NCI-H510A (cell line): ENCODE results near the gene ASTN1.
A peak's percentile ranks its signal among the peaks of the same experiment; 100 is the strongest.

Source experiments
- DNase-seq: peaks from one replicate; lab custom pipeline; 2025; lab: John Stamatoyannopoulos, UW

Gene ASTN1

GRCh38 chr1:177164380-177165068 lies at the start of gene ASTN1:
TSS of gene ASTN1 (minus strand) at chr1:177164712. CDS start at chr1:177164676, 36 bp downstream.
- DNase-seq = peak; percentile 15

DNA sequence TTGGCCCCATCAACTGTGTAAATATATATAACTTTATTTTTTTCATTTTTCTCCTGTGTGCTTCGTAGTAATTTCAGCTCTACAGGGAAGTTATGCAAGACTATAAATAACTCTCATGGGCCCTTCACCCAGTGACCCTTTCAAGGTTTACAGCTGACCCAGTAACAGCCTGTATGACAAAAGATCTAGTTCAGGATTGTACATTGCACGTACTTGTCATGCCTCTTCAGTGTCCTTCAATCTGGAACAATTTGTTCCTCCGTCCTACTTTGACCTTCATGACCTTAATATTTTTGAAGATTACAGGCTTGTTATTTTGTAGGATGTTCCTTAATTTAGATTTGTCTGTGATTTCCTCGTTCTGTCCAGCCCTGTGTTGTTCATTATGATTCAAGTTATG lies 46.7 kb upstream of the ASTN1 start:
- DNase-seq = no peak

DNA sequence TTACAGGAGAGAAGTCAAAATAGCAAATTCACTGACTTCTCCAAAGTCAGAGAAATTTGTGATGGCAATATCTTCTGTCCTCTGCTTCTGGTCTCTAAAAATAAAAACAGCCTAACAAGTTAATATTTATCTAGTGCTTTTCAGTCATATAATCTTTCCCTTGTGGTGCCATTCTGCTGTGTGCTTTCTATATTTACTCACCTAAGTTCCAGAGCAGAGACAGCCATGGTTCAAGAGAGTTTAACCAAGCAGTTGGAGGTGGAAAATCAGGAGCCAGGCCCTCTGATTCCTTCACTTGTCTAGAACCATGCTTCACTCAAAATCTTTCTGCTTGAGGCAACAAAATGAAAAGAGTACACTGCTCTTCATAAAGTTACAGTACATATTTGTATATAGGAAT lies 45.6 kb upstream of the ASTN1 start:
- no peak for DNase-seq

DNA sequence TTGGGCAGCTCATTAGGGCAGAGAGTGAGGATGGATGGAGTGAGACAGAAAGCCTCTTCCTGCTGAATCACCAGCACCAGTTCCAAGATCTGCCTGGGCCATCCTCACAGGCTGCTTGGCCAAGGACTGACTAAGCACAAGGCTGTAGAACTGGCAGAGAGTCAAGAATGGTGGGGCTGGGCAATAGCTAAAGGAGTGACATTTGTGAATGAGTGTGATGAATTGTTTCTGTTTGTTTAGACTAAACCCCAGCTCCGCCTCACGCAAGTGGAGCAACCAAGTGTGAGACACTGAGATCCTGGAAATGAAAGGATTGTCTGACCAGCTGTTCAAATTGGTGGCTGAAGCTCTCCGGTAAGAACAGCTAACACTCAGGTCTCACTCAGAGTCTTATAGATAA lies 44.8 kb upstream of the ASTN1 start:
- peak; percentile 83 for DNase-seq

DNA sequence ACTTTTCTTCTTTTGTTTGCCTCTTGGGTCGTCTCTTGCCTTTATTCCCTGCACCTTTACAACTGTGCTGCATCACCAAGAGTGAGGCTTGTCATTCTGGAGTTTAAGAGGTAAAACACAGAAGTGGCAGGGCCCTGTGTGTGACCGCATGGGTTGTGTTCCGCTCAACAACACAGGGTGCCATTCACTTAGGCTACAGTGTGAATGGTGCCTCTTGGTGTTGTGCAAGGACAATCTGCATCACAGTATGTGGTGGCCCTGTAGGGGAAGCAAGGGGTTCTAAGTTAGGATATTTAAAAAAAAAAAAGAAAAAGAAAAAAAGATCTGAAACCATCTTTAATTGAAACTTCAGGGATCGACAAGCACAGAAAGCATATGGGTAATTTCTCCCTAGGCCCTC lies 44.4 kb upstream of the ASTN1 start:
- DNase-seq = no peak

DNA sequence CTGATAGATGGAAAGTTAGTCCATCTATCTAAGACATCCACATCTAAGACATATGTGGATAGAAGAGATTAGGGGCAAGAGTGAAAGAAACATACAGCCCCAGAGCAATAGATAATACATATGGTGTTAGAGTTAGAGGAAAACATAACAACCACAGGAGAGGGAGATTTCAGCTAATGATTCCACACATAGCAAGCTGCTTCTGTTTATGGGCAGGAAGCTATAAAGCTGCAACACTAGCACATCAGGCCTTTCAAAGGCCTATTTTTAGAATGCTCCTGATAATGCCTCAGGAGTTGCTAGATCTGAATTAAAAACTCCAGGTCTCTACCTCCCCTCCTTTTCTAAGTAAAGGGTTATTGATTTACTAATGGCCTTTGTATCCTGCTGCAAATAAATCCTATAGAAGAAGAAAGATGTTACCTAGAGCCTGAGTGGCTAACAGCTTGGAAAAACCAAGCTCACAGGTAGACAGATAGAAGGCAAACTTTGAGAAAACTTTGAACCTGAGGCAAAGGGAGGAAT lies 42.4 kb upstream of the ASTN1 start:
- no peak for DNase-seq

DNA sequence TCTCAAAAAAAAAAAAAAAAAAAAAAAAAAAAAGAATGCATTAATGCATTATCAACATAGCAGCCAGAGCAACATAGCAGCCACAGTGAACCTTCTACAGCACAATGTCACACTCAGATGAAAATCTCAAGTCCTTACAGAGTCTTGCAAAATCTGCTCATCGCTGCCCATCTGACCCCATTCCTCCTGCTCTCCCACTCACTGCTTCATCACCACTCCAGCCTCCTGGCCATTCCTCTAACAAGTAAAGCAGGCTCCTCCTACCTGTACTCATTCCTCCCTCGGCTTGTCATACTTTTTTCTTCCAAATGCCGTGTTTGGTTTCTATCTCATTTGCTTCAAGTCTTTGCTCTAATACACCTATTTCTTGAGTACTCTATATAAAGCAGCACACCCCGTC lies 35.8 kb upstream of the ASTN1 start:
- DNase-seq = no peak

DNA sequence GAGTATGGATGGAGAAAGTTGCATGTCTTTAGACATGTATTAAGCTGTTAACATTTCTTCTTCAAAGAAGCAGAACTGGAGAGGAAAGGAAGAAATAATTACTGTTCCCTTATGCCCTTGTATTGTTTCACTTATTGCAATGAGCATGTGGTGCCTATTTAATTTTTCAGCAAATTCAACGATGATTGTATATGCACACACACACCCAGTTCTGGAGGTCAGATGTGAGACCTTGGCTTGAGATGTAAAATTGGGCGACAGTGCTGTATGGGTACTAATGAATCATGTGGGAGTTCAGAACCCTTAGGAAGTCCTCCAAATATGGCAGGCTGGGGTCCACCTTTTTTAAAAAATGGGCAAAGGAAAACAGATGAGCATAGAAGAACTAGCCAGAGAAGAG lies 33.7 kb upstream of the ASTN1 start:
- no peak for DNase-seq

GRCh38 chr1:177190308-177190970 lies 25.9 kb upstream of the ASTN1 start:
- DNase-seq = no peak

- no peak for DNase-seq
Observed at GRCh38 chr1:177186639-177187038, 22.1 kb upstream of the ASTN1 start.

GRCh38 chr1:177185209-177185608 lies 20.7 kb upstream of the ASTN1 start:
- DNase-seq = no peak

- DNase-seq = no peak
Observed at GRCh38 chr1:177183836-177184235, 19.3 kb upstream of the ASTN1 start.

GRCh38 chr1:177181631-177182291 lies 17.2 kb upstream of the ASTN1 start:
- peak; percentile 28 for DNase-seq

DNA sequence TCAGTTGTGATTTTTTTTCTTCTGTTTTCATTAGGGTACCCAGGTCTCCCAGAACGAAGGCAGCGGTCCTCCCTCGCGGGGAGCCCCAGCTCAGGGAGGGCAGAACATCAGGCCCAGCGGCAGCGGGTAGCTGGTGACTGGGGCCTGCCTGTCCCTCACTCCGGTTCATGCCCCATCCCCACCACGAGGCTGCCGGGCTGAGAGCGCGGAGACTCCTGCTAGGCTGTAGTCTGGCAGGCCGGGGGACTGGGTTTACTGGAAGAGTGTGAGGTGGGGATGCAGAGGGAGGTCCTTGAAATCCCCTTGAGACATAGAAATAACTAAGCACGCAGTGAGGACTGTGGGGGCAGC lies 16.7 kb upstream of the ASTN1 start:
- DNase-seq = no peak

DNA sequence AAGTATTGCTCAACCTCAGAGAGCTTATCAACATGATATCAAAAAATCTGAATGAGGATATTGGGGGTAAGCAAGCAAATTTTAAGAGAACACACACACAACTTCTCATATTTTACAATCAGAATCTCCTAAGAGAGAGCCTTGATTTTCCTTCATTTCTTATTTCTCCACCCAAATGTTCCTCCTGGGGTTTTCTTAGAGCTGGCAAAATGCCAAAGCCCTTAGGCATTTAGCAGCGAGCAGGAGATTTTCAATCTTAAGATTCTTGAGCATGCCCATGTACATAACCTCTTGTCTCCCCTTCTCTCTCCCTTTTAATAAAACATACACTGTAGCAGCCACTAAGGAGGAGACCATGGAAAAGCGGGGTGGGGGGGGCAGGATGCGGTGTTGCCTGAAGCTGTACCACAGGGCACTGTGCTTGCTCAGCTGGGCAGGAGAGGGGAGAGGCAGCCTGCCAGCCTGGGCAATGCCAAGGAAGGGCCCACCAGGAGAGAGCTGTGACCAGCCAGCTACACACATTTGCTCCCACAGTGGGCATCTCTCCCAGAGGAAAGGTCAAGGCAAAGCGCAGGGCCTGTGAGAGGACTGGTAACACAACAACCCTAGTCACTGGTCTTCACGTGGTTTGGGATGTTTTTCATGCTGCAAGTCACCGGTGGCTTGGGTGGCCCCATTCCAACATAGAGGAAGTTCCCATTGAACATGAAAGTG lies 10.6 kb upstream of the ASTN1 start:
- DNase-seq = no peak

DNA sequence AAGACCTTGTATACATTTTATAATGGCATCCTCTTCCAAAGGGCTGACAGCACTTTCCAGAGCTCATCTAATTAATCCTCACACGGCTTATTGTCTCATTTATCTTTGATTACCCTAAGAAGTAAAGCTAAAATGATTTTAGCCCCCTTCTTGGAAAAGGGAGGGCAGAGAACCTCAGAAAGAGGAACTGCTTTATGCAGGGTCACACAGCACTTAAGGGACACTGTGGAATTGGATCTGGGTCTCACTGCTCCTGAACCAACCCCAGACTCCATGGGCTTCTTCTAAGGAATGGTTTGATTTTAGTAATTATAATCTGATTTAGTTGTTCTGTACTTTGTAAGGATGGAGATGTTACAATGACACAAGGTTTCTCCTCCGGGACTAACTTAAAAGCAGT lies 9.5 kb upstream of the ASTN1 start:
- DNase-seq = no peak

- no peak for DNase-seq
Observed at GRCh38 chr1:177172866-177173265, 8.4 kb upstream of the ASTN1 start.

GRCh38 chr1:177172272-177172671 lies 7.8 kb upstream of the ASTN1 start:
- no peak for DNase-seq

DNA sequence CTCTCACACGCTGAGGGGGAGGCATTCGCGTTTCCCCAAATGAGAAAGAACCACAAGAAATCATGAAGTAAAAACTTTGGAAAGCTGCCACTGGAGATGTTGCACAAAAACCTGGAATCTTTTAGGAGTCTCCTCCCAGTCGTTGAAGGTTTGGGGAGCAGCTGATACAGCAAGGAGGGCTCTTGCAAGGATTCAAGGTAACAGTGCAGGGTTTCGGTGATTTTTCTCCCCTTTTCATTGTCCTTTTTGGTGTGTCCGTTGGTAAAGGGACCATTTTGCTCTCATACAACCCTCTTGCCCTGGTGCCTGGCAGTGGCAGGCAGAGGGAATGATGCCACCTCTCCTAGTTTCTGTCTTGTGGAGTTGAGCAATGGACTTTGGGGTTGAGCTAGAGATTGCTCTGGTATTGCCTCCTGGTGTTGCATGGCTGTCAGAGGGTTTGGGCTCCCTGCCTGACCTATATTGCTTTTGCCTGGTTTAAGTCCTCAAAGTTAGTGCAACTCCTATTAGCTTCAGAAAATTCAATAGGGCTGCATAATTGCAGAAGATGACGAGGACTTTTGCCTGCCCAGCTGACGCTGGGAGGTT lies 7.1 kb upstream of the ASTN1 start:
- no peak for DNase-seq

GRCh38 chr1:177170756-177171535 lies 6.4 kb upstream of the ASTN1 start, which contains the start of gene BRINP2:
TSS of gene BRINP2 (plus strand) at chr1:177170958. CDS start at chr1:177229877, 58,919 bp downstream.
- DNase-seq = peak; percentile 66

DNA sequence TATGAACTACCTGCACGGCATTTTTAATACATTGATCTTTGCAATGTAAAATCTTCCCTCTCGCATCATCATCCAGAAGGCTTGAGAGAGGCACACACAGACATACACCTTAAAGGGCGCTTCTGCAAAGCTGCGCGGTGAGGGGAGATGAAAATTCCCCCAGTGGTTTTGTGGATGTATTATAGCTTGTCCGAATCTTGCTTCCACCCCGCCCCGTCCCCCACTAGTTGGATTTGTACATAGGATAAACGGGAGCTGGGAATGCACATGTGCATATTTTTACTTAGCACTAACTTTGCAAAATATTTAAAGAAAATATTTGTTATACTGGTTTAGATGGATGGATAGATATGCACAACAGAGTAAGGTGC lies 542 bp upstream of the ASTN1 start:
- no peak for DNase-seq
